GM18861 (cell line): ENCODE data around the gene ATP6V0A4.
"Not testable (repeated sequence)": the region's sequence is repeated elsewhere in the genome, so short reads cannot be mapped to it uniquely, and the experiment has no call there.

ENCODE experiments used
- ATAC-seq: cut with Tn5 transposase; IDR thresholded peaks from one replicate; pipeline ENCODE4 v1.9.1; 2021; ENCODE audit not compliant: unreplicated experiment

The ATP6V0A4 gene

GRCh38 chr7:138804618-138805017 is 6.6 kb upstream of the ATP6V0A4 start:
- ATAC-seq, result no peak

- no peak for ATAC-seq
Measured at GRCh38 chr7:138802706-138803105, 4.7 kb upstream of the ATP6V0A4 start.

- ATAC-seq, result no peak
Measured at GRCh38 chr7:138801256-138801655, 3.3 kb upstream of the ATP6V0A4 start.

GRCh38 chr7:138799336-138800000 is 1.5 kb upstream of the ATP6V0A4 start:
- ATAC-seq, result no peak

GRCh38 chr7:138798836-138799235 is 840 bp upstream of the ATP6V0A4 start:
- ATAC-seq, result no peak

- not testable (repeated sequence) for ATAC-seq
Measured at GRCh38 chr7:138797046-138797445, 950 bp downstream of the ATP6V0A4 start.

GRCh38 chr7:138796038-138796615 is 1.9 kb downstream of the ATP6V0A4 start:
- ATAC-seq, result no peak

- ATAC-seq, result no peak
Measured at GRCh38 chr7:138785587-138786437, 12.2 kb downstream of the ATP6V0A4 start.

- no peak for ATAC-seq
Measured at GRCh38 chr7:138784692-138785091, 13.3 kb downstream of the ATP6V0A4 start.

GRCh38 chr7:138781004-138781403 is 17.0 kb downstream of the ATP6V0A4 start:
- no peak for ATAC-seq

GRCh38 chr7:138776166-138776833 is 21.7 kb downstream of the ATP6V0A4 start:
- no peak for ATAC-seq

- ATAC-seq, result no peak
Measured at GRCh38 chr7:138773817-138774216, 24.2 kb downstream of the ATP6V0A4 start.

GRCh38 chr7:138773176-138773575 is 24.8 kb downstream of the ATP6V0A4 start:
- no peak for ATAC-seq

- no peak for ATAC-seq
Measured at GRCh38 chr7:138770904-138771303, 27.1 kb downstream of the ATP6V0A4 start.

GRCh38 chr7:138768241-138768640 is 29.8 kb downstream of the ATP6V0A4 start:
- no peak for ATAC-seq

GRCh38 chr7:138756591-138757242 is 41.3 kb downstream of the ATP6V0A4 start:
- ATAC-seq, result no peak

GRCh38 chr7:138755842-138756590 is 42.0 kb downstream of the ATP6V0A4 start:
- ATAC-seq, result no peak

- ATAC-seq, result no peak
Measured at GRCh38 chr7:138755331-138755747, 42.7 kb downstream of the ATP6V0A4 start.

- no peak for ATAC-seq
Measured at GRCh38 chr7:138753610-138754009, 44.4 kb downstream of the ATP6V0A4 start.

GRCh38 chr7:138753150-138753518 is 44.9 kb downstream of the ATP6V0A4 start:
- no peak for ATAC-seq
